ENCODE measurements around the gene MRPL57.

GRCh38 chr13:21202767-21203531 is 26.5 kb downstream of the MRPL57 start:
- no peak for TF ChIP-seq CTCF (IDR thresholded peaks at IDR 0.05)
- no peak for TF ChIP-seq POLR2A (IDR thresholded peaks at IDR 0.05)

Data from Peyer's patch (tissue), 4 donors.